ENCODE measurements around the gene FIGN. TPM values are rescaled to one million over a fixed set of nuclear protein-coding genes. Genes with fewer than 3 reads are reported as not detected.

The FIGN gene
- total and polyA plus RNA-seq, 9 of the 15 experiments (the other 6 are each of a cell fraction or from before 2014, with no cell fraction given): 0.02 TPM; not detected in 8

- no TSS peak for BruUV-seq (replicated peaks)
- FAIRE-seq (no peak), ATAC-seq (no peak), DNase-seq (ENCODE audit: extremely low read depth in 1 of 4, low spot score in 3 of 4) (no peak)
- no peak for TF ChIP-seq TCF3 (CRISPR knock-in tag; IDR thresholded peaks at IDR 0.05)
- no peak for TF ChIP-seq ZNF324 (CRISPR knock-in tag; IDR thresholded peaks at IDR 0.05)
- in situ Hi-C loops (cut with MboI) (no loop called here), intact Hi-C loops (cut with micrococcal nuclease) (no loop called here)
- Histone ChIP-seq H3K27me3 (ENCODE audit: control insufficient read depth in 2 of 2, insufficient read depth in 2 of 2, low read length in 2 of 2) (no peaks in the 10 kb centered on the region), H3K4me3 (no peak overlapping the region), H3K9me3 (replicated peaks; ENCODE audit: control insufficient read depth, insufficient read depth, low read depth, low read length) (no peaks in the 10 kb centered on the region; the same call in none of the 2 replicates), H2AFZ (ENCODE audit: low read depth, low read length) (no peak overlapping the region), H3K79me2 (ENCODE audit: control insufficient read depth, insufficient read depth, low read length) (no peaks in the 10 kb centered on the region), H3K4me1 (replicated peaks in 1 of 2; ENCODE audit: control insufficient read depth in 2 of 2, insufficient read depth in 2 of 2, low read length in 2 of 2) (no peaks in the 10 kb centered on the region), H3K27ac (ENCODE audit: extremely low read depth, low read depth, low read length) (no peak overlapping the region), H3K9ac (ENCODE audit: insufficient read depth in 1 of 2, low read depth in 2 of 2, low read length in 2 of 2) (no peak overlapping the region), H3K36me3 (ENCODE audit: control insufficient read depth, insufficient read depth, low read length) (no peaks in the 10 kb centered on the region), H3K9me1 (ENCODE audit: control insufficient read depth, insufficient read depth, low read length) (no peaks in the 10 kb centered on the region), H3K4me2 (ENCODE audit: insufficient read depth, low read length) (no peak overlapping the region), H4K20me1 (replicated peaks; ENCODE audit: control insufficient read depth, insufficient read depth, low read length) (no peaks in the 10 kb centered on the region)
- ChIA-PET POLR2A (no interaction called here), CTCF (ENCODE audit: low intra/inter-chr PET ratio) (no interaction called here)
- 0% methylated on average over 3 of the region's 3 CpGs for WGBS (ENCODE audit: insufficient coverage, low coverage, missing lambda C conversion rate)
Measured at GRCh38 chr2:163594497-163594896, 141.3 kb downstream of the FIGN start.

- no peaks in the 10 kb centered on the region for H3K79me2 ChIP-seq (ENCODE audit: control insufficient read depth, insufficient read depth, low read length)
- intact Hi-C loops (cut with micrococcal nuclease): no loop called here
- no peaks in the 10 kb centered on the region for H3K36me3 ChIP-seq (ENCODE audit: control insufficient read depth, insufficient read depth, low read length)
- DNase-seq (ENCODE audit: extremely low read depth in 1 of 4, low spot score in 3 of 4): no peak
- no TSS peak for BruUV-seq (replicated peaks)
- no peak overlapping the region for H3K27ac ChIP-seq (ENCODE audit: extremely low read depth, low read depth, low read length)
- H3K4me2 ChIP-seq (ENCODE audit: insufficient read depth, low read length): no peak overlapping the region
- no peak for FAIRE-seq
- no peaks in the 10 kb centered on the region; the same call in none of the 2 replicates for H3K9me3 ChIP-seq (replicated peaks; ENCODE audit: control insufficient read depth, insufficient read depth, low read depth, low read length)
- H3K9me1 ChIP-seq (ENCODE audit: control insufficient read depth, insufficient read depth, low read length): no peaks in the 10 kb centered on the region
- in situ Hi-C loops (cut with MboI): no loop called here
- H2AFZ ChIP-seq (ENCODE audit: low read depth, low read length): no peak overlapping the region
- CTCF ChIA-PET (ENCODE audit: low intra/inter-chr PET ratio): no interaction called here
- H4K20me1 ChIP-seq (replicated peaks; ENCODE audit: control insufficient read depth, insufficient read depth, low read length): no peaks in the 10 kb centered on the region
- TF ChIP-seq TAF15 (IDR thresholded peaks at IDR 0.05; ENCODE audit: low read depth, low read length) (no peak), NFIX (CRISPR knock-in tag; IDR thresholded peaks at IDR 0.05; ENCODE audit: low read depth) (no peak), ZNF644 (tag; IDR thresholded peaks at IDR 0.05; ENCODE audit: low read depth) (no peak), TCFL5 (CRISPR knock-in tag; conservative IDR thresholded peaks at IDR 0.05) (no peak), ZNF212 (CRISPR knock-in tag; IDR thresholded peaks at IDR 0.05) (no peak), PCBP2 (IDR thresholded peaks at IDR 0.05; ENCODE audit: low read depth, low read length, poor library complexity, severe bottlenecking) (no peak), HMG20B (CRISPR knock-in tag; IDR thresholded peaks at IDR 0.05) (no peak), ZNF589 (CRISPR knock-in tag; IDR thresholded peaks at IDR 0.05; ENCODE audit: low read depth) (no peak), ZNF583 (CRISPR knock-in tag; IDR thresholded peaks at IDR 0.05) (no peak), PYGO2 (tag; IDR thresholded peaks at IDR 0.05) (no peak), KDM5B (IDR thresholded peaks at IDR 0.05; ENCODE audit: insufficient replicate concordance, low read depth, low read length) (no peak), ELK3 (CRISPR knock-in tag; IDR thresholded peaks at IDR 0.05) (no peak), ATF7 (IDR thresholded peaks at IDR 0.05) (no peak), ZZZ3 (IDR thresholded peaks at IDR 0.05) (no peak)
- no peak overlapping the region for H3K4me3 ChIP-seq
- no peaks in the 10 kb centered on the region for H3K4me1 ChIP-seq (replicated peaks in 1 of 2; ENCODE audit: control insufficient read depth in 2 of 2, insufficient read depth in 2 of 2, low read length in 2 of 2)
- under 1% methylated on average over 6 of the region's 6 CpGs for WGBS (ENCODE audit: insufficient coverage, low coverage, missing lambda C conversion rate)
- no peak overlapping the region for H3K9ac ChIP-seq (ENCODE audit: insufficient read depth in 1 of 2, low read depth in 2 of 2, low read length in 2 of 2)
- ATAC-seq: no peak
- POLR2A ChIA-PET: no interaction called here
- no peaks in the 10 kb centered on the region for H3K27me3 ChIP-seq (ENCODE audit: control insufficient read depth in 2 of 2, insufficient read depth in 2 of 2, low read length in 2 of 2)
Measured at GRCh38 chr2:163593982-163594381, 141.8 kb downstream of the FIGN start.

Measured in K562 (cell line).